HK-2 (cell line): ENCODE measurements around the gene EBNA1BP2.
"Not testable (repeated sequence)": the region's sequence is repeated elsewhere in the genome, so short reads cannot be mapped to it uniquely, and the experiment has no call there.

Source experiments
- DNase-seq: peaks from one replicate; pipeline ENCODE4 v3.0.0-alpha.2; 2018; ENCODE audit not compliant: unreplicated experiment

Gene EBNA1BP2

GRCh38 chr1:43172527-43172972, 460 bp upstream of the EBNA1BP2 start:
- DNase-seq = peak; percentile 85

GRCh38 chr1:43171312-43171875, 696 bp downstream of the EBNA1BP2 start:
- DNase-seq = peak; percentile 4

- DNase-seq = no peak
These were observed 6.3 kb downstream of the EBNA1BP2 start for GRCh38 chr1:43165765-43166164.

- no peak for DNase-seq
These were observed 6.9 kb downstream of the EBNA1BP2 start for GRCh38 chr1:43165162-43165561.

GRCh38 chr1:43156026-43156425, 16.1 kb downstream of the EBNA1BP2 start:
- DNase-seq = no peak

- DNase-seq = no peak
These were observed 18.6 kb downstream of the EBNA1BP2 start for GRCh38 chr1:43153443-43153842.

- DNase-seq = no peak
These were observed 19.2 kb downstream of the EBNA1BP2 start for GRCh38 chr1:43152866-43153265.

GRCh38 chr1:43149889-43150288, 22.2 kb downstream of the EBNA1BP2 start:
- DNase-seq = no peak

GRCh38 chr1:43147625-43148327, 24.3 kb downstream of the EBNA1BP2 start:
- peak; percentile 56 for DNase-seq

GRCh38 chr1:43144237-43144636, 27.9 kb downstream of the EBNA1BP2 start:
- DNase-seq = no peak

GRCh38 chr1:43143441-43143888, 28.6 kb downstream of the EBNA1BP2 start:
- DNase-seq = no peak

GRCh38 chr1:43140583-43140982, 31.5 kb downstream of the EBNA1BP2 start:
- DNase-seq = no peak

GRCh38 chr1:43140010-43140409, 32.1 kb downstream of the EBNA1BP2 start:
- DNase-seq = no peak

- DNase-seq = not testable (repeated sequence)
These were observed 32.8 kb downstream of the EBNA1BP2 start for GRCh38 chr1:43139295-43139694.

- DNase-seq = no peak
These were observed 34.5 kb downstream of the EBNA1BP2 start for GRCh38 chr1:43137445-43138052.

- no peak for DNase-seq
These were observed 36.0 kb downstream of the EBNA1BP2 start for GRCh38 chr1:43135857-43136781.

- DNase-seq = no peak
These were observed 37.5 kb downstream of the EBNA1BP2 start for GRCh38 chr1:43134640-43135039.

GRCh38 chr1:43134068-43134467, 38.0 kb downstream of the EBNA1BP2 start:
- DNase-seq = no peak

- no peak for DNase-seq
These were observed 42.7 kb downstream of the EBNA1BP2 start for GRCh38 chr1:43129426-43129825.

GRCh38 chr1:43128816-43129215, 43.3 kb downstream of the EBNA1BP2 start:
- no peak for DNase-seq

- DNase-seq = no peak
These were observed 49.1 kb downstream of the EBNA1BP2 start for GRCh38 chr1:43123031-43123430.
